ENCODE measurements around the gene TBC1D30. TPM values are rescaled to one million over a fixed set of nuclear protein-coding genes. Genes with fewer than 3 reads are reported as not detected.
"Not testable (repeated sequence)": the region's sequence is repeated elsewhere in the genome, so short reads cannot be mapped to it uniquely, and the experiment has no call there.

Gene TBC1D30
- total RNA-seq, 1 donor from 2014 or later = 1.5 TPM

- DNase-seq = no peak
Observed at GRCh38 chr12:64806593-64807460, 17.6 kb upstream of the TBC1D30 start.

DNA sequence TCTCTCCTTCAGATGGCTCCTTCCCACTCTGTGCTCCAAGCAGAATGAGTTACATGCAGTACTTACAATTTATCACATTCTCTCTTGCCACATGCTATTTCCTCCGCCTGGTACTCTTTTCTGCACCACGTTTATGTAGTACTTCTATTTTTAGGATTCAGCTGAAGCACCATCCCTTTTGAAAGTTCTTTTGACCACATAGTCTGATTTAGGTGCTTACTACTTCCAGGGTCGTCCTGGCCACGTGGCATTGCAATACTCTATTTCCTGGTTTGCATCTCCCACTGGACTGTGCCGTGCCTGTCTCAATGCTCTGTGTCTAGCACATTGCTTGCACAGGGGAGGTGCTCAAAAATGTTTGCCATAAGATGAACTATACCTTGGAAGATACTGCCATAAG is 16.3 kb upstream of the TBC1D30 start:
- no peak for DNase-seq

- DNase-seq = no peak
Observed at GRCh38 chr12:64810831-64811230, 13.6 kb upstream of the TBC1D30 start.

DNA sequence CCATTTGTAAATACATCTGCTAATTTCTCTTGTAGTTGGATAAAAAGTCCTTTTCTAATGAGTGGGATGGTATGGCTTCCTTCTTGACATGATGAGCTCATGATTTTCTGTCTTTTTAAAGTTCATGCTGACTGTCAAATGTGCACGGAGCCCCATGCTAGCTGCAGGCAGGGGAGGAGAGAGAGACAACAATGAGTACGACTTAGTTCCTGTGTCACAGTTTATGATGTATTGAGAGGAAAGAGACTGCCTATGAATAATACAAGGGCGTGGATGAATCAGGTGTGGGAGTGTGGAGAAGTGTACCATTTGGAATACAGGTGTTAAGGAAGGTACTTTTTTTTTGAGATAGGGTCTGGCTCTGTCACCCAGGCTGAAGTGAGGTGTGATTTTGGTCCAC is 10.7 kb upstream of the TBC1D30 start:
- DNase-seq = no peak

- no peak for DNase-seq
Observed at GRCh38 chr12:64814432-64814831, 10.0 kb upstream of the TBC1D30 start.

DNA sequence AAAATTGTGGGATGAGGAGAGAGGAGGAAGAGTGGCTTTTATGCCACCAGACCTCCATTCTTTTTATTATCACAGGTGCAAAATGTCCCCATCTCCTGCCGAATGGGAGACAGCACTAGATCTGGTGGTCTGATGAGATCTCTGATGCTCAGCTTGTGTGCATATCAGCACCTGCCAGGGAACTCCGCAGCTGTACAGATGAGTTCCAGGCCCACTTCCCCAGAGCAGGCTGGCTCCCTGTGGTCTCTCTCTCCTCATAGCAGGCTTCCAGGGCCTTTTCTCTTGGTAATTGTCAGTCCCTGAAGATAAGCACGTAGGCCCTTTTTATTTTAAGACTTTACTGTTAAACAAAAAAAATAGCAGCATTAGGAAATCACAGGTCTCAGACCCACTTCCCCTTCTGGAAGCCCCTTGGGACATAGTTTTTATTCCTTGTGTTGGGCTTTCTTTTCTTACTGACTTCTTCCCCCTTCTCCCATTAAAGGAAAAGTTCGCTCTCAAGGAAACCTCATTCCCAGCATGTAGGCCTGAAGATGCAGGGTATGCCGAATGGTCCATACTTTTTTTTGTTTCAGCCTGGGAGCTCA is 4.5 kb upstream of the TBC1D30 start:
- no peak for DNase-seq

DNA sequence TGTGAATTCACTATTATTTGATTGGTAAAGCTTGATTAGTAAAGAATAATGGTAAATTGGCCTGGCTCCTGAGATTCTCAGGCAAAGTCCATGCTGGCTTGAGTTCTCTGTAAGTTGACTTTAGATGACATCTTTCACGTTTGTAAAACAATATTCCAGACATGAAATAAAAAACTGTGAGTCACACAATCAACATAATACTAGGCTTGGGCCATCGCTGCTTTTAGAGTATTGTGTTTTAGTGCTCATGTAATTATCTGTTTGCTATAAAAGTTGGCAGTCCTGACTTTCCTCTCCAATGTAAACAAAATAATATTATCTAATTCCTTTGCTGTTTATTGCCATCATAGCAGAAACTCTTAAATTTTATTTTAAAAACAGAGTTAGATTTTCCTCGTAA is 3.9 kb upstream of the TBC1D30 start:
- no peak for DNase-seq

DNA sequence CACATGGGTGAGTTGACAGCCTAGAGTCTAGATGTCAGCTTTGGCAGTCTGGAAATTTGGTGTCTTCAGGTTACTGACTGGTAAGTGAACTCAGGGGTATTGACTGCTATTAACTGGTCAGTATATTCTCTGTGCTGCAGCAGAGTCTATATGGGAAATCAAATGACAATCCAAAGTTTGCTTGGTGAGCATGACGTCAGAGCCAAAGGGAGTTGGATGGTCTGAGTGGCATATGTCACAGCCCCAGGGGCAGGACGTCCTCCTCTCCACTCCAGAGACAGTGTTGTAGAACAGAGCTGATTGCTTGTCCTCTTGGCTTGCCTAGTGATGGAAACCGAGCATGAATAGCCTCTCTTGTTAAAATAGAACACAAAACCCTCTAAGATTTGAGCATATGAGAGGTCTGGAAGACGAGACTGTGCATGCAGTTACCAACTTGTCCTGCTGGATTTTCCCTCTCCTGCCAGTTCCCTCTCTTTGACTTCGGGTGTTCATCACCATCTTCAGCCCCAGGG is 3.3 kb upstream of the TBC1D30 start:
- DNase-seq = no peak

GRCh38 chr12:64824130-64824499 is 332 bp upstream of the TBC1D30 start:
- DNase-seq = no peak

- DNase-seq = no peak
Observed at GRCh38 chr12:64825143-64826021, 935 bp downstream of the TBC1D30 start.

- DNase-seq = peak; percentile 35
Observed at GRCh38 chr12:64826234-64826633, 1.8 kb downstream of the TBC1D30 start.

- DNase-seq = no peak
Observed at GRCh38 chr12:64828713-64829112, 4.3 kb downstream of the TBC1D30 start.

GRCh38 chr12:64833928-64834327 is 9.5 kb downstream of the TBC1D30 start:
- DNase-seq = no peak

DNA sequence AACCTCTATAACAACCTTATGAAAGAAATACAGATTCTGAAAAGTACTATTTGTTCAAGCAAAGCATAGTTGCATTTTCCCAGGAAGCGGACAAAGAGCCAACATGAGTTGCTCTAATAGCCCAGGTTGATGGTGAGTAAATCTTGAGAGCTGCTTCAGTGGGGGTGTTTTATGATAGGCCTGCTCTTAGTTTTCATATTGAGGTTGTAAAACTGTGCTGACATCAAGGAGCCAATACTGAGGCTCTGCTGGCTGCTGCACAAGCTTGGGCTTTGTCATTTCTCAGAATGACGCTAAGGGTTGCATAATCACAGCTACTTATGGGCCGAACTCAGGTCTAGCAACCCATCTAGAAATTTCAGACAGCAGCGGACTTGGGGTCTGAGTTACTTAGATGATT is 11.5 kb downstream of the TBC1D30 start:
- DNase-seq = no peak

GRCh38 chr12:64836856-64837255 is 12.4 kb downstream of the TBC1D30 start:
- peak; percentile 3 for DNase-seq

- DNase-seq = no peak
Observed at GRCh38 chr12:64837427-64837826, 13.0 kb downstream of the TBC1D30 start.

- no peak for DNase-seq
Observed at GRCh38 chr12:64840119-64840518, 15.7 kb downstream of the TBC1D30 start.

DNA sequence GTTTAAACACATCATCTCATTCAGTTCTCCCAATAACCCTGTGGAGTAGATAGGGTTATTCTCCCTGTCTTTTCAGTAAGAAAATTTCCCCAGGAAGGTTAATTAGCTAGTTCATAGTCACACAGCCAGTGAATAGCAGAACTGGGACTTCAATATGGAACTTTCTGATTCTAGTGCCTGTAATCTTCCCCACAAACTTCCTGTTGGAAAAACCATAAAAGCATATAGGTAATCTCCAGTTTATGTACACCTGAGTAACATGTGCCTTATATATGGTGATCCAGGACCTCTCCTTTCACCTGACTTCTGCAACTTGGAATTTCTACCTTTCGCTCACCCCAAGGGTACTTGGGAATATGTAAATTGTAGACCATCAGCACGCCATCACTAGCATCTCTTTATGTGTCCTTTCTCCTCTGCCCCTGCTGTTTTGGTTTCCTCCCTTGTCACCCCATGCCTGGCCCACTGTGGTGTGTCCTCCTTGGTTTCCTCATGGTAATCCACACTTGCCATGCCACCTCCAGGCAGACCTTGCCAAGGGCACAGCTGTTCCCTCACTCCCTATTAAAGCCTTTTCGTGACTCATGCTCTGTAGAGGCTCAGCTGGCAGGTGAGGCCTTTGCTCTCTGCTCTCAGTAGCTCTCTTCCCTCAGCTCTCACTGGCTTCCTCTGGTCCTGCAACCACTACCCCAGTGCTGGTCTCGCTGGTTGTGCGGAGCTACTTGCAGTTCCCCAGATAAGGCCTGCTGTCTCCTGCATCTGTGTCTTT is 16.7 kb downstream of the TBC1D30 start:
- no peak for DNase-seq

DNA sequence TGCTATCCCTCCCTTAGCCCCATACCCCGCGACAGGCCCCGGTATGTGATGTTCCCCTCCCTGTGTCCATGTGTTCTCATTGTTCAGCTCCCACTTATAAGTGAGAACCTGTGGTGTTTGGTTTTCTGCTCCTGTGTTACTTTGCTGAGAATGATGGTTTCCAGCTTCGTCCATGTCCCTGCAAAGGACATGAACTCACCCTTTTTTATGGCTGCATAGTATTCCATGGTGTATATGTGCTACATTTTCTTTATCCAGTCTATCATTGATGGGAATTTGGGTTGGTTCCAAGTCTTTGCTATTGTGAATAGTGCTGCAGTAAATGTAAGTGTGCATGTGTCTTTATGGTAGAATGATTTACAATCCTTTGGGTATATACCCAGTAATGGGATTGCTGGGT is 24.0 kb downstream of the TBC1D30 start:
- not testable (repeated sequence) for DNase-seq

- DNase-seq = no peak
Observed at GRCh38 chr12:64858882-64859605, 34.6 kb downstream of the TBC1D30 start.

- DNase-seq = no peak
Observed at GRCh38 chr12:64860446-64860998, 36.1 kb downstream of the TBC1D30 start.
